ENCODE measurements around the gene DEPP1.

Gene DEPP1

DNA sequence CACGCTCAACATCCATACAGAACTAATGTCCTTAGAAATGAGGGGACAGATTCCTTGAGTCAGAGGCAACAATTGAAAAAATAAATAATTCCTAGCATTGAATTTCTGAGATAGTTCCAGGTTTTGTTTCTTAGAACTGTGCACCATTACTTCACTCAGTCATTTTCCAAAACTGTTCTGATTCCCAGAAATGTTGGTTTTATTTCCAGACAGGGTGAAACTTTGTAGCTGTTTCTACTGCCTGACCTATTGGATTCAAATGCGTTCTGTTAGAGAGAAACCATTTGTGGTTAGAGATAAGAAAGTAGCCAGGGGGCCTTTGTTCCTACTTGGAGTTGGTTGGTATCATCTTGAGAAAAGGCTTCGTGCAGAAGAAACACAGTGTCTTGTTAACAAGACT, 8.1 kb upstream of the DEPP1 start:
- DNase-seq (ENCODE audit: extremely low read depth, low read depth), result no peak
- TF ChIP-seq, protein P1, sequence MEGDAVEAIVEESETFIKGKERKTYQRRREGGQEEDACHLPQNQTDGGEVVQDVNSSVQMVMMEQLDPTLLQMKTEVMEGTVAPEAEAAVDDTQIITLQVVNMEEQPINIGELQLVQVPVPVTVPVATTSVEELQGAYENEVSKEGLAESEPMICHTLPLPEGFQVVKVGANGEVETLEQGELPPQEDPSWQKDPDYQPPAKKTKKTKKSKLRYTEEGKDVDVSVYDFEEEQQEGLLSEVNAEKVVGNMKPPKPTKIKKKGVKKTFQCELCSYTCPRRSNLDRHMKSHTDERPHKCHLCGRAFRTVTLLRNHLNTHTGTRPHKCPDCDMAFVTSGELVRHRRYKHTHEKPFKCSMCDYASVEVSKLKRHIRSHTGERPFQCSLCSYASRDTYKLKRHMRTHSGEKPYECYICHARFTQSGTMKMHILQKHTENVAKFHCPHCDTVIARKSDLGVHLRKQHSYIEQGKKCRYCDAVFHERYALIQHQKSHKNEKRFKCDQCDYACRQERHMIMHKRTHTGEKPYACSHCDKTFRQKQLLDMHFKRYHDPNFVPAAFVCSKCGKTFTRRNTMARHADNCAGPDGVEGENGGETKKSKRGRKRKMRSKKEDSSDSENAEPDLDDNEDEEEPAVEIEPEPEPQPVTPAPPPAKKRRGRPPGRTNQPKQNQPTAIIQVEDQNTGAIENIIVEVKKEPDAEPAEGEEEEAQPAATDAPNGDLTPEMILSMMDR (IDR thresholded peaks at IDR 0.05; ENCODE audit: low read depth, low read length), result no peak

DNA sequence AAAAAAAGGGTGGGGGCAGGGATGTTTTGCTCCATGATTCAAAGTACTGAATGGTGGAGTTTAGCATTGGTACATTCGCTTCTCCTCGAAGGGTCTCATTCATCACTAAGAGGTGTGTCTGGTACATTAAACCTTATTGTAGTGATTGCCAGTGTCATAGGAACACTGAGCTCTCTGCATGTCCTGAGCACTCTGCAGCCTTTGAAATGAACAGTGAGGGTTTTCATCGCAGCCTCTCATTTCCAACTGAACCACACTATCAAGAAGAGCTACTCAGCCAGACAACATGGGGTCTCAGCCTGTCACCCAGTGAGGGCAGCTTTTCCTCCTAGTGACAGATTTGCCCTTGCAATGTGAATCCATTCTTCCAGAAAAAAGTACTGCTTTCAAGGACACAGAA, 7.6 kb upstream of the DEPP1 start:
- no peak for DNase-seq (ENCODE audit: extremely low read depth, low read depth)
- TF ChIP-seq, protein P1 (IDR thresholded peaks at IDR 0.05; ENCODE audit: low read depth, low read length), result no peak

DNA sequence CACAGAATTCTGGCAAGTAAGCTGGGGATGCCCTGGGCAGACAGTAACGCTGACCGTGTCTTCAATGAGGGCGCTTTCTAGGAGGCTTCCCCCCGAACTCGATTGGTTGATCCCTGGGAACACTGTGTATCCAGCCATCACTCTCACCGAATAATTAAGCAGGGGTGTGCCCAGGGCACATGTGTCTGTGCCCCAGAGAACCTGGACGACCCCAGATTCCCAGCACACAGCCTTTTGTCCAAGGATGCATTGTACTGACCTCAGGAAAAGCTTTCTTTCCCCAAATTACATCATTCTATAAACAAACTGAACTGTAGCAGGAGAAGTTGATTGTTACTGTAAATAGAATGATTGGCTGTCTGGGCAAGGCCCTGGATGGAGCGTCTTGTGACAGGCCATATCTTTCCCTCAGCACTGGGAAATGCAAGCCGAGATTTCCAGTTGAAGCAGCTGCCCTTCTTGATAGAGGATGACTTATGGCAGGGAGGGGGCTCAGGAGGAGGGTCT, 6.6 kb upstream of the DEPP1 start:
- no peak for DNase-seq (ENCODE audit: extremely low read depth, low read depth)
- TF ChIP-seq, protein P1 (IDR thresholded peaks at IDR 0.05; ENCODE audit: low read depth, low read length), result no peak

DNA sequence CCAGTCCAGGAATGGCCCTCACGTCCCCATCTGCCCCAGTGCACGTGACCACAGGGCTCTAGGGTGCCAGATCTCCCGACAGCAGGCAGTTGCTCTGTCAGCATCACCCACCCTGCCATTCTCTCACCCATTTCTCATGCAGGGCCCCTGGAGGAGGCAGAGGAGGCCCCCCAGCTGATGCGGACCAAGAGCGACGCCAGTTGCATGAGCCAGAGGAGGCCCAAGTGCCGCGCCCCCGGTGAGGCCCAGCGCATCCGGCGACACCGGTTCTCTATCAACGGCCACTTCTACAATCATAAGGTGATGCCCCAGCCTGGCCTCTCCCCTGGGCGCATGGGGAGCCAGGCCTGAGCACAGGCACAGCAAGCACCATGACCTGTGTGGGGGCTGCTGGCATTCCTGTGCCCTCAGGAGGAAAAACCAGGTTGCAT, 6.1 kb upstream of the DEPP1 start:
- TF ChIP-seq, protein P1 (IDR thresholded peaks at IDR 0.05; ENCODE audit: low read depth, low read length), result no peak
- no peak for DNase-seq (ENCODE audit: extremely low read depth, low read depth)

DNA sequence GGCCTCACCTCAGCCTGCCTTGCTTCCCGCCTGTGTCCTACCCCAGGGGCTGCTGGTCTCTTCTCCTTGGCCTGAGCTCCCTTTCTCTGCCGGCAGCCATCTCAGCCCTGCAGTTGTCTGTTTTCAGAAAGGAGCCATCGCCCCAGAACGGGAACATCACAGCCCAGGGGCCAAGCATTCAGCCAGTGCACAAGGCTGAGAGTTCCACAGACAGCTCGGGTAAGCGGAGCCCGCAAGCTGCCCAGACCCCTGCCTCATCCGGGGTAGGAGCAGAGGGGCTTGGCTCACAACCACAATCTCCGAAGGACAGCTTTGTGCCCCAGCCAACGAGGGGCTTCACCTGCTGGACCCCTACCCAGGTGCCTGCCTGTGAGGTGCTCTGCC, 5.3 kb upstream of the DEPP1 start:
- no peak for DNase-seq (ENCODE audit: extremely low read depth, low read depth)
- TF ChIP-seq, protein P1 (IDR thresholded peaks at IDR 0.05; ENCODE audit: low read depth, low read length), result no peak

DNA sequence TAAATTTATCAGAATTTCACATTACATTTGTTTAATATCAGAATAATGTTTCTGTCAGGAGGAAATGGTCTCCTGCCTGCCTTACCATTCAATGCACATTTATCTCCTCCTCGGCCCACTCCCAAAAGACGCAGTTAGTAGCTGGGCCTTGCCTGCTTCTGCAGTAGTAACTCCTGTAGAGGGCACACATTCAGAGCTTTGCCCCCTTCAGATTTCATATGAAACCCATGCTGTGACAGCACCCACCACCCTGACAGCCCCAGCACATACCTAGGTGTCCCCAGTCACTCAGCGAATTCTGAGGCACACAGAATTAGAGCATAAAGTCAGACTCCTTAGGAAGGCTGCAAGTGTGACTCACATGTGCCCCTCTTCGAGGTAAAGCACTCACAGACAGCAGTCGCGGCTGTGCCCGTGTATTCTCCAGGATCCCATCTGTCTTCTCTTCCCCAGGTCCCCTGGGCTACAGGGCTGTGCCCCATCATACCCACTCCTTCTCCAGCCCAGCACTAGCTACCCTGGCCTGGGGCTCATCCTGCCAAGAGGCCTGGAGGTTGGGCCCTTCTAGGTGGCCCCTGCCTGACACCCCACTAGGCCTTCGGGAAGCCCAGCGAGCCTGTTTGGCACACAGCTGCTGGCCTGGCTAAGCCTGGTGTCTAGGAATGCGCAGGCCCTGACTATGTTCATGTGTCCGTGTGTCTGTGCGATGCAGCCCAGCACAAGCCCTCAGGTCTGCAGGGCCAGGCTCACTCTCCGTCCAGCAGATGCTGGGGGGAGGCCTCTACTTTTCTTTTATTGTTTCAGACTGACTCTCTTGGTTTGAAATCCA, 4.7 kb upstream of the DEPP1 start:
- no peak for DNase-seq (ENCODE audit: extremely low read depth, low read depth)
- TF ChIP-seq, protein P1 (IDR thresholded peaks at IDR 0.05; ENCODE audit: low read depth, low read length), result no peak

DNA sequence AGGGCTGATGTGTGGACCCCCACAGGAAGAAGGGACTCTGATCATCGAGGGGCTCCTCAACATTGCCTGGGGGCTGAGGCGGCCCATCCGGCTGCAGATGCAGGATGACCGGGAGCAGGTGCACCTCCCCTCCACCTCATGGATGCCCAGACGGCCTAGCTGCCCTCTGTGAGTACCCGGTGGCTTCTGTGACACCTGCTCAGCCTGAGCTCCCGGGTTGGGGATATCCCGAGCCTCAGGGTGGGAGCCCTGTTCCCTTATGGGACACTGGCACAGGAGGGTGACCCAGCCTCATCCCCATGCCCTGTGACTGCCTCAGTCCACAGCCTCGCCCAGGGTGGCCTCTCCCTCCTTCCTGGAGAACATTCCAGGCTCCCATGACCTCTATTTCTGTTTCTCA, 3.9 kb upstream of the DEPP1 start:
- no peak for DNase-seq (ENCODE audit: extremely low read depth, low read depth)
- TF ChIP-seq, protein P1 (IDR thresholded peaks at IDR 0.05; ENCODE audit: low read depth, low read length), result no peak

All from AG09319 (cell line).